ENCODE data around the gene RAD21L1.

GRCh38 chr20:1281279-1282057 is 55.6 kb downstream of the RAD21L1 start:
- no peak for TF ChIP-seq TARDBP (IDR thresholded peaks at IDR 0.05)
- TF ChIP-seq FOXM1 (IDR thresholded peaks at IDR 0.05; ENCODE audit: borderline replicate concordance) = no peak
